DMS153 treated with DMSO at 0.1 percent for 48 hours (cell line): ENCODE data around the gene ITGB1BP2.
"Not testable (repeated sequence)": the region's sequence is repeated elsewhere in the genome, so short reads cannot be mapped to it uniquely, and the experiment has no call there.

ENCODE experiments used
- DNase-seq: peaks from one replicate; lab custom pipeline; 2025; ENCODE audit not compliant: unreplicated experiment; lab: John Stamatoyannopoulos, UW

The ITGB1BP2 gene

GRCh38 chrX:71300495-71300894, 1.1 kb upstream of the ITGB1BP2 start:
- not testable (repeated sequence) for DNase-seq

GRCh38 chrX:71302461-71303213, 1.1 kb downstream of the ITGB1BP2 start:
- DNase-seq = no peak

DNA sequence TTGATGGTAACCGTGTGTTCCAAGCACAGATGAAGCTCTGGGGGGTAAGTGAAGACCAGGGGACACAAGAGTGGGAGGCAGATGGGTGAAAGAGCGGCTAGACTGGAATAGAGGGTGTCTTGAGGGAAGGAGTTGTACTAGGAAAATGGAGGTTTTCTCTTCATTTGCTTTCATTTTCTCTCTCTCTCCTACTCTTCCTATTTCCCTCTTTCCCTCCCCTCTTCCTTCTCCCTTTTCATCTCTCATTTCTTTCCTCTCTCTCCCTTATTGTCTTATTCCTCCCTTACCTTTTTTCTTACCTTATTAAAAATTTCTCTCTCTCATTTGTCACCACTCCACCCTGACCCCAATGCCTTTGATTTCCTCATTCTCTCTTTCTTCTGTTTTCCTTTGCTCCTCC, 3.0 kb downstream of the ITGB1BP2 start:
- no peak for DNase-seq

DNA sequence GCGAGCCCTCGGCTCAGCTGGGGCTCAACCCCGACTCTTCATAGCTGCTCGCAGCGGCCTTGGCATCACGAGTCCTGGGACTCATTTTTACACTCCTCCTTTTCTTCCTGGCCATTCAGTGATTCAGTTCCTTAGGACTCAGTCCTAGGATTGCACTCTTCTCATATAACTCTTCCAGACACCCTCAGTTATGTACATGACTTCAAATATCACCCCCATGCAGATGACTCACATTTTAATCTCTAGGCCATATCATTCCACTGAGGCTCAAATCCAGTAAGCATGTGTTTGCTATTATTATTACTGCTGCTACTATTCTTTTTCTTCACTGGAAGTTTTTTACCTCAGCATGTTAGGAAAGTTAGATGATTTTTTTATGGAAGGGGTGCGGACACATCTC, 14.4 kb downstream of the ITGB1BP2 start:
- no peak for DNase-seq

DNA sequence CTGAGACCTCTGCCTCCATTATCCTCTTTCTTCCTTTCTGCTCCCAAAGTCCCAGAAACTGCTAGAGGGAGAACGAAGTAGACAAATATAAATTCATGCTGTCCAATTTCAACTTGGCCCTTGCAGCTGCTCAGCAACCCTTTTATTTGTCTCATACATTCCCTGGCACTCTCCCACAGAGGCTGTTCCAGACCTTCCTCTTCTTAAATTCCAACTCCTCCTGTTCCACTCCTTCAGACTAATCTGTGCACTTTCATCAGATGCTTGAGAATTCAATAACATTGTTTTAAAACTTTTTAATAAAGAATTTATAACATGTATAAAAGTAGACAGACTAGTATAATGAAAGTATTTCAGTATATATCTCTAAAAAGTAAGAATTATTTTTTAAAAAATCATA, 15.4 kb downstream of the ITGB1BP2 start:
- not testable (repeated sequence) for DNase-seq

DNA sequence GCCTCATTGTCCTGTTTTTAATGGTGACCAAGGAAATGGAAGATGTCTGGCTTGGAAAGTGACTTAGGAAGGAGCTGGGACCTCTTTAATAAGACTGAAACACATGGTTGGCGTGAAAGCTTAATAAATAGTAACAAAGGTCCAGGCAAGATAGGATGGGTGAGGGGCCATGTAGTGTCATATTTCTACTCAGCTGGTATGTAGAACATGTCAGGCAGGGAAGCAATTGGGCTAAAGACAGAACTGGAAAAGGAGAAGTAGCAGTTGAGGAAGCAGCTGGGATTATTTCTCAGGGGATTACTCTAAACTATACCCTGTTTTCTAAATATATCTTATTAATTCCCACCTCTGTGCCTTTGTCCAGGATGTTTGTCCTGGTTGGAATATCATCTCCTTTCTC, 18.6 kb downstream of the ITGB1BP2 start:
- DNase-seq = no peak

DNA sequence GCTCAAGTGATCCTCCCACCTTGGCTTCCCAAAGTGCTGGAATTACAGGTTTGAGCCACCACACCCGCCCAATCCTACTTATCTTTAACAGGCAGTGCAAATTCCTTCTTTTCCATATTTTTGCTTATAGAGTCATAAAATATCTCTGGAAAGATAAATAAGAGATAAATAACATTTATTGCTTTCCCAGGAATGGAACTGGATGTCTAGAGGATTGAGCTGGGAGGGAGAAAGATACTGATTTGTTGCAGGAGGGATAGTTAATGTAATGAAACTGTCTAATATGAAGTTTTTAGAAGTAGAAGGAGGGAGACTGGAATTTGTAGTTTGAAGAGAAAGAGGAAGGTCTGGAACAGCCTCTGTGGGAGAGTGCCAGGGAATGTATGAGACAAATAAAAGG, 20.2 kb downstream of the ITGB1BP2 start:
- no peak for DNase-seq

- DNase-seq = not testable (repeated sequence)
Observed at GRCh38 chrX:71324452-71324851, 22.9 kb downstream of the ITGB1BP2 start.

DNA sequence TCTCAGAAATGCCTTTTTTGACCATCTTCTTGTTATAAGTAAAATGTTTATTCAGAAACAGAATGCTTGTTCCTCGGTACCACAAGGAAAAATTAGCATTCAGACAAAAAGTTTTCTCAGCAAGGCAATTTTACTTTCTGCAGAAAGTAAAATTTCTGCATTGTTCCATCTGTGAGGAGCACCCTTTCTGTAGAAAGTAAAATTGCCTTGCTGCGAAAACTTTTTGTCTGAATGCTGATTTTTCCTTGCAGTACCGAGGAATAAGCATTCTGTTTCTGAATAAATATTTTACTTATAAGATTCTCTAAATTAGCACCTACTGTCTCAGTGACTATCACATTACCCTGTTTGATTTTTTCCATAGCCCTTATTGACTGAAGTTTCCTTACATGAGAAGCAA, 24.8 kb downstream of the ITGB1BP2 start:
- DNase-seq = no peak

DNA sequence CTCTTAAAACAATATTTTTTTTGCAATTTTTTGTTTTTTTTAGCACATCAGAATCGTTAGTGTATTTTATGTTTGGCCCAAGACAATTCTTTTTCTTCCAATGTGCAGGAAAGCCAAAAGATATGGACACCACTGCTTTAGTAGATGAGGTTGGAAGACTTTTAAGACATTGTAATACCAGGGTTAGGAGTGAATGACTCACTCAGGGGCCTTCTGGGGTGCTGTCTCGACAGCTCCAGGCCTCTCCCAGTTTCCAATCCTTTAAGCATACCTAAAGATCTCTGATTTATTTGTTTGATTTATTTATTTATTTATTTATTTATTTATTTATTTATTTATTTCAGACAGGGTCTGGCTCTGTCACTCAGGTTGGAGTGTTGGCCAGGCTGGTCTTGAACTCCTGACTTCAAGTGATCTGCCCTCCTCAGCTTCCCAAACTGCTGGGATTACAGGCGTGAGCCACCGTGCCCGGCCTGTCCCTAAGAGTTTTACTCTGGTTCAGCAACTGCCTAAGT, 47.7 kb downstream of the ITGB1BP2 start:
- not testable (repeated sequence) for DNase-seq

- not testable (repeated sequence) for DNase-seq
Observed at GRCh38 chrX:71349867-71350266, 48.3 kb downstream of the ITGB1BP2 start.

DNA sequence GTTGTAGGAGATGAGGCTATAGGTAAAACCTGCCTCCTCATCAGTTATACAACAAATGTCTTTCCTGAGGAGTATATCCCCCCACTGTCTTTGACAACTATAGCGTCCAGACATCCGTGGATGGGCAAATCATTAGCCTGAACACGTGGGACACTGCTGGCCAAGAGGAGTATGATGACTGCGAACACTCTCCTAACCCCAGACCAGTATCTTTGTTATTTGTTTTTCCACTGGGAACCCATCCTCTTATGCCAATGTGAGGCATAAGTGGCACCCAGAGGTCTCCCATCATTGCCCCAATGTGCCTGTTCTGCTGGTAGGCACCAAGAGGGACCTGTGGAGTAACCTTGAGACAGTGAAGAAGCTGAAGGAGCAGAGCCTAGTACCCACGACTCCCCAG, 50.9 kb downstream of the ITGB1BP2 start:
- DNase-seq = not testable (repeated sequence)
